IMR-90 (cell line): Measurements from ENCODE around the gene EGF. TPM values are rescaled to one million over a fixed set of nuclear protein-coding genes. Genes with fewer than 3 reads are reported as not detected.

Experiments used
- ATAC-seq: fragments of 200-7000 bp; cut with Tn5 transposase; 2 replicates; pipeline ENCODE4 v1.9.1; 2020; ENCODE audit warnings: low read depth, mild to moderate bottlenecking, moderate library complexity
- BruUV-seq: library from RNA; stranded (reverse); fragments of 400-500 nt; replicated peaks from 2 replicates; lab custom pipeline; 2021; lab: Mats Ljungman, UMichigan
- CTCF ChIA-PET: fragments of 300-600 bp; formaldehyde crosslinking; extraction: SDS; loops from one replicate; lab custom pipeline; 2021; ENCODE audit warnings: antibody characterized with exemption; lab: Yijun Ruan, JAX
- POLR2A ChIA-PET: fragments of 300-600 bp; sonication (Branson Sonifier 250); formaldehyde crosslinking; loops from one replicate; lab custom pipeline; 2022; ENCODE audit warnings: antibody characterized with exemption; ENCODE audit not compliant: unreplicated experiment; lab: Charles Lee
- DNase-seq: peaks from one replicate; pipeline ENCODE4 v3.0.0; 2013
- H2AFZ ChIP-seq: replicated peaks from 2 replicates; pipeline ENCODE3; 2013; ENCODE audit warnings: low read length, mild to moderate bottlenecking; ENCODE audit not compliant: poor library complexity
- H2AK5ac ChIP-seq: 2 replicates; pipeline ENCODE4 v1.6.1; 2013; ENCODE audit warnings: low read depth, low read length, inconsistent platforms
- H2AK9ac ChIP-seq: replicated peaks from 2 replicates; pipeline ENCODE3; 2013; ENCODE audit warnings: mild to moderate bottlenecking, low read depth, low read length, moderate library complexity; ENCODE audit not compliant: poor library complexity
- H2BK120ac ChIP-seq: 2 replicates; pipeline ENCODE4 v1.6.1; 2013; ENCODE audit warnings: low read depth, low read length, inconsistent platforms
- H2BK15ac ChIP-seq: 3 replicates; pipeline ENCODE4 v1.6.1; 2013; ENCODE audit warnings: low read depth, low read length, inconsistent platforms
- H2BK20ac ChIP-seq: 2 replicates; pipeline ENCODE4 v1.6.1; 2013; ENCODE audit warnings: low read depth, mild to moderate bottlenecking, inconsistent platforms, low read length, moderate library complexity
- H2BK5ac ChIP-seq: 2 replicates; pipeline ENCODE4 v1.6.1; 2013; ENCODE audit warnings: mild to moderate bottlenecking, low read depth, low read length, inconsistent platforms; ENCODE audit not compliant: poor library complexity, severe bottlenecking
- H3K14ac ChIP-seq: replicated peaks from 2 replicates; pipeline ENCODE4 v1.6.1; 2013; ENCODE audit warnings: low read depth, low read length, inconsistent platforms
- H3K18ac ChIP-seq: 2 replicates; pipeline ENCODE4 v1.6.1; 2013; ENCODE audit warnings: low read depth, low read length, control low read depth
- H3K23ac ChIP-seq: 2 replicates; pipeline ENCODE4 v1.6.1; 2013; ENCODE audit warnings: low read depth, low read length, inconsistent platforms
- H3K27ac ChIP-seq: 2 replicates; pipeline ENCODE4 v1.5.1; 2013; ENCODE audit warnings: mild to moderate bottlenecking, control low read depth, low read length; ENCODE audit not compliant: insufficient read depth
- H3K27me3 ChIP-seq: 2 replicates; pipeline ENCODE4 v1.6.1; 2013; ENCODE audit warnings: low read length; ENCODE audit not compliant: control insufficient read depth, insufficient read depth
- H3K36me3 ChIP-seq: 2 replicates; pipeline ENCODE4 v1.6.1; 2013; ENCODE audit warnings: low read length, mixed read lengths; ENCODE audit not compliant: control insufficient read depth, insufficient read depth
- H3K4ac ChIP-seq: 2 replicates; pipeline ENCODE4 v1.6.1; 2013; ENCODE audit warnings: low read depth, low read length, inconsistent platforms
- H3K4me1 ChIP-seq: 2 replicates; pipeline ENCODE4 v1.6.1; 2013; ENCODE audit warnings: low read length, mixed read lengths; ENCODE audit not compliant: control insufficient read depth, insufficient read depth
- H3K4me2 ChIP-seq: 2 replicates; pipeline ENCODE4 v1.6.1; 2013; ENCODE audit warnings: low read depth, mild to moderate bottlenecking, control low read depth, low read length, moderate library complexity
- H3K4me3 ChIP-seq: 2 replicates; pipeline ENCODE4 v1.5.1; 2013; ENCODE audit warnings: low read depth, mild to moderate bottlenecking, control low read depth, low read length, moderate library complexity; ENCODE audit not compliant: insufficient read depth
- H3K56ac ChIP-seq: 2 replicates; pipeline ENCODE4 v1.6.1; 2013; ENCODE audit warnings: low read length, inconsistent platforms; ENCODE audit not compliant: insufficient read depth; ENCODE audit errors: extremely low read depth
- H3K79me1 ChIP-seq, 2 experiments: 2 replicates each; pipeline ENCODE4 v1.6.1; 2013; ENCODE audit warnings: low read length in 2 of 2, inconsistent platforms in 1 of 2, low read depth in 1 of 2
- H3K9ac ChIP-seq: 2 replicates; pipeline ENCODE4 v1.6.1; 2013; ENCODE audit warnings: low read depth, low read length, control low read depth
- H3K9me1 ChIP-seq: 2 replicates; pipeline ENCODE4 v1.6.1; 2013; ENCODE audit warnings: low read length, inconsistent platforms; ENCODE audit not compliant: insufficient read depth
- H3K9me3 ChIP-seq: 2 replicates; pipeline ENCODE4 v1.6.1; 2013; ENCODE audit warnings: low read length; ENCODE audit not compliant: control insufficient read depth, insufficient read depth
- H4K20me1 ChIP-seq: 2 replicates; pipeline ENCODE4 v1.6.1; 2013; ENCODE audit warnings: low read length, inconsistent platforms; ENCODE audit not compliant: insufficient read depth
- H4K5ac ChIP-seq: 2 replicates; pipeline ENCODE4 v1.6.1; 2013; ENCODE audit warnings: mild to moderate bottlenecking, low read depth, low read length, control low read depth
- H4K8ac ChIP-seq, 2 experiments: 2 replicates each; pipeline ENCODE4 v1.6.1; 2013; ENCODE audit warnings: low read depth in 2 of 2, low read length in 2 of 2, control low read depth in 1 of 2, inconsistent platforms in 1 of 2
- H4K91ac ChIP-seq: 2 replicates; pipeline ENCODE4 v1.6.1; 2013; ENCODE audit warnings: low read depth, low read length, inconsistent platforms; ENCODE audit not compliant: insufficient read depth
- CEBPB ChIP-seq: IDR thresholded peaks from 2 replicates; pipeline ENCODE4 v1.6.1; 2012; ENCODE audit warnings: low read depth, low read length, improper control_type of control experiment
- FOS ChIP-seq: fragments of 150-350 bp; IDR thresholded peaks from 2 replicates; pipeline ENCODE4 v1.6.1; 2016; ENCODE audit warnings: low read depth, low read length
- RAD21 ChIP-seq: IDR thresholded peaks from 2 replicates; pipeline ENCODE4 v1.6.1; 2012; ENCODE audit warnings: low read length, improper control_type of control experiment
- RFX5 ChIP-seq: IDR thresholded peaks from 2 replicates; pipeline ENCODE4 v1.8.0; 2012; ENCODE audit warnings: low read depth, mild to moderate bottlenecking, low read length, moderate library complexity
- WGBS, 2 experiments: methylation state at CpG; one replicate each; pipeline versions ENCODE4 v1.1.5 to v1.1.7; 2013; ENCODE audit warnings: missing lambda C conversion rate in 2 of 2; ENCODE audit not compliant: insufficient read length in 1 of 2; ENCODE audit errors: extremely low coverage in 2 of 2; 5-methylcytosine and 5-hydroxymethylcytosine counted together
- dilution Hi-C: fragments of 300-500 bp; cut with HindIII; formaldehyde crosslinking; loops from one replicate; pipeline ENCODE4 v1.14.3; 2018; ENCODE audit warnings: low sequenced_read_pairs; ENCODE audit not compliant: unreplicated experiment
- in situ Hi-C: fragments of 300-500 bp; cut with MboI; formaldehyde crosslinking; loops from 3 replicates; pipeline ENCODE4 v1.14.3; 2019; ENCODE audit warnings: low sequenced_read_pairs, inconsistent platforms, mixed read lengths
- intact Hi-C: fragments of 100-400 bp; cut with micrococcal nuclease; formaldehyde crosslinking; loops from 2 replicates; pipeline ENCODE4 v1.10.0; 2022
- polyA plus RNA-seq, 3 experiments: library from polyadenylated mRNA; depleted of rRNA; stranded (reverse); fragments of >200 nt; gene quantifications; 2 replicates each; pipeline ENCODE4 v1.2.3, GENCODE V29; 2012; ENCODE audit warnings: low replicate concordance in 1 of 3
- total RNA-seq: library from RNA; depleted of rRNA; stranded (reverse); fragments of >200 nt; gene quantifications from 2 replicates; pipeline ENCODE4 v1.2.3, GENCODE V29; 2012

EGF gene
- total and polyA plus RNA-seq, 2 of the 4 experiments (the other 2 are of a cell fraction) = 1.7 to 2.2 TPM

- H2BK20ac ChIP-seq = no peak overlapping the region
- no peak overlapping the region for H3K23ac ChIP-seq
- no peak overlapping the region for H4K5ac ChIP-seq
- no peak overlapping the region for H2AK5ac ChIP-seq
- no peak overlapping the region for H4K91ac ChIP-seq
- H3K18ac ChIP-seq = no peak overlapping the region
- TF ChIP-seq CEBPB (no peak), FOS (no peak), RAD21 (no peak), RFX5 (no peak)
- H2AFZ ChIP-seq = no peak overlapping the region
- BruUV-seq = no TSS peak
- dilution Hi-C loops (no loop called here), intact Hi-C loops (no loop called here), in situ Hi-C loops (no loop called here)
- no peaks in the 10 kb centered on the region for H3K79me1 ChIP-seq
- no peak overlapping the region for H3K4me3 ChIP-seq
- no peak overlapping the region for H3K14ac ChIP-seq
- H3K9me1 ChIP-seq = no peaks in the 10 kb centered on the region
- no peak overlapping the region for H3K4me2 ChIP-seq
- ChIA-PET CTCF (no interaction called here), POLR2A (no interaction called here)
- H2BK5ac ChIP-seq = no peak overlapping the region
- H2BK120ac ChIP-seq = no peak overlapping the region
- H3K56ac ChIP-seq = no peak overlapping the region
- no peak overlapping the region for H3K27ac ChIP-seq
- H2AK9ac ChIP-seq = no peak overlapping the region
- no peaks in the 10 kb centered on the region for H4K20me1 ChIP-seq
- H4K8ac ChIP-seq = no peak overlapping the region
- H3K27me3 ChIP-seq = no peaks in the 10 kb centered on the region
- H3K36me3 ChIP-seq = no peaks in the 10 kb centered on the region
- no peak for ATAC-seq
- H2BK15ac ChIP-seq = no peak overlapping the region
- WGBS, 2 experiments = no CpG with 5 or more reads among the region's 2 CpGs
- H3K4ac ChIP-seq = no peak overlapping the region
- DNase-seq = no peak
- H3K9ac ChIP-seq = no peak overlapping the region
- H3K4me1 ChIP-seq = no peaks in the 10 kb centered on the region
- no peaks in the 10 kb centered on the region for H3K9me3 ChIP-seq
Measured at GRCh38 chr4:109957227-109957626, 44.5 kb downstream of the EGF start.
